AG10803 (cell line): Measurements from ENCODE around the gene NEK7.

ENCODE experiments used
- DNase-seq: peaks from one replicate; pipeline ENCODE4 v3.0.0; 2010; ENCODE audit warnings: low read depth
- H3K4me3 ChIP-seq: 2 replicates; pipeline ENCODE4 v1.5.1; 2011; ENCODE audit warnings: mild to moderate bottlenecking, low read length, control low read depth
- CTCF ChIP-seq: conservative IDR thresholded peaks from 2 replicates; pipeline ENCODE4 v1.5.1; 2011; ENCODE audit warnings: mild to moderate bottlenecking, low read length, control low read depth, inconsistent platforms

The NEK7 gene

GRCh38 chr1:198271467-198271866 lies 114.7 kb downstream of the NEK7 start:
- no peak for DNase-seq

GRCh38 chr1:198272492-198272891 lies 115.7 kb downstream of the NEK7 start:
- DNase-seq, result no peak
- no peak for TF ChIP-seq CTCF
- no peak overlapping the region for H3K4me3 ChIP-seq

More at GRCh38 chr1:198271467-198271866, 114.7 kb downstream of the NEK7 start:
- H3K4me3 ChIP-seq, result no peak overlapping the region
- TF ChIP-seq CTCF, result no peak

- H3K4me3 ChIP-seq, result no peak overlapping the region
- DNase-seq, result no peak
- TF ChIP-seq CTCF, result no peak
These were observed 117.0 kb downstream of the NEK7 start for GRCh38 chr1:198273748-198274295.

GRCh38 chr1:198275597-198275996 lies 118.8 kb downstream of the NEK7 start:
- H3K4me3 ChIP-seq, result no peak overlapping the region
- TF ChIP-seq CTCF, result no peak
- no peak for DNase-seq

- H3K4me3 ChIP-seq, result no peak overlapping the region
- no peak for TF ChIP-seq CTCF
- no peak for DNase-seq
These were observed 119.4 kb downstream of the NEK7 start for GRCh38 chr1:198276241-198276640.

GRCh38 chr1:198278943-198279342 lies 122.1 kb downstream of the NEK7 start:
- H3K4me3 ChIP-seq, result no peak overlapping the region
- no peak for TF ChIP-seq CTCF
- no peak for DNase-seq

- no peak for TF ChIP-seq CTCF
- no peak for DNase-seq
- H3K4me3 ChIP-seq, result no peak overlapping the region
These were observed 123.3 kb downstream of the NEK7 start for GRCh38 chr1:198280080-198280479.
